Activated CD8-positive, alpha-beta memory T cell treated with anti-CD3 and anti-CD28 coated beads for 48 hours (primary cell): ENCODE measurements around the gene GRWD1.

ENCODE experiments used
- DNase-seq, 3 experiments: peaks; one replicate each; pipeline ENCODE4 v3.0.0-alpha.2; 2020; ENCODE audit warnings: low read depth in 2 of 3, low spot score in 2 of 3

Gene GRWD1

GRCh38 chr19:48495396-48495795 lies 49.6 kb downstream of the GRWD1 start:
- DNase-seq, result no peak

GRCh38 chr19:48496959-48497727 lies 51.4 kb downstream of the GRWD1 start:
- no peak for DNase-seq

- no peak for DNase-seq
Observed at GRCh38 chr19:48497728-48498594, 52.2 kb downstream of the GRWD1 start.

GRCh38 chr19:48498595-48499311 lies 53.0 kb downstream of the GRWD1 start:
- no peak for DNase-seq

GRCh38 chr19:48499316-48500090 lies 53.7 kb downstream of the GRWD1 start:
- DNase-seq, result no peak

DNA sequence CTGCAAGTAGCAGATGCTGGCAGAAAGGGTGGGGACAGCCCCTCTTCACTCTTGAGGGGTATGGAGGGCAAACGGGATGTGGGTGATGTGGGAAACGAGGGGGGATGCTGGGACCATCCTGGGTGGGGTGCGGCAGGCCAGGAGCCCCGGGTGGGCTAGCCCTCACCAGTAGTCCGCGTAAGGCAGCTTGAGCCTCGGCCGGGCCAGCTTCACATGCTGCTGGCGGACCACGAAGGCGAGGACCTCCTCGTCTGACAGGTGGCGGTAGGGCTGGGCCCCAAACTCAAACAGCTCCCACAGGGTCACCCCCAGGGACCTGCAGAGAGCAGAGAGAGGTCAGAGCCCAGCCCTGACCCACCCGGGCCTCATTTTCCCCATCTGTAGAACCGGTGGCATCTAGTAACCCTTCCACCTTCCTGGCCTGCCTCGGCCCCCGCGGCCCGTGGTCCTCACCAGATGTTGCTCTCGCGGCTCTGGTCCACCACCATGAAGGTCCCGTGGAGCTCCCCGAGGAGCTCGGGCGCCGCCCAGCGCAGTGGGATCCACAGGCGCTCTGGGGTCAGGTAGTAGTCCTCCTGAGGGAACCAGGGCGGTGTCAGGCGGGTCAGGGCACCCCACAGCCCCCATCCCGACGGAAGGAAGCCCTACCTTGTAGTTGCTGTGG lies 55.2 kb downstream of the GRWD1 start:
- no peak for DNase-seq

DNA sequence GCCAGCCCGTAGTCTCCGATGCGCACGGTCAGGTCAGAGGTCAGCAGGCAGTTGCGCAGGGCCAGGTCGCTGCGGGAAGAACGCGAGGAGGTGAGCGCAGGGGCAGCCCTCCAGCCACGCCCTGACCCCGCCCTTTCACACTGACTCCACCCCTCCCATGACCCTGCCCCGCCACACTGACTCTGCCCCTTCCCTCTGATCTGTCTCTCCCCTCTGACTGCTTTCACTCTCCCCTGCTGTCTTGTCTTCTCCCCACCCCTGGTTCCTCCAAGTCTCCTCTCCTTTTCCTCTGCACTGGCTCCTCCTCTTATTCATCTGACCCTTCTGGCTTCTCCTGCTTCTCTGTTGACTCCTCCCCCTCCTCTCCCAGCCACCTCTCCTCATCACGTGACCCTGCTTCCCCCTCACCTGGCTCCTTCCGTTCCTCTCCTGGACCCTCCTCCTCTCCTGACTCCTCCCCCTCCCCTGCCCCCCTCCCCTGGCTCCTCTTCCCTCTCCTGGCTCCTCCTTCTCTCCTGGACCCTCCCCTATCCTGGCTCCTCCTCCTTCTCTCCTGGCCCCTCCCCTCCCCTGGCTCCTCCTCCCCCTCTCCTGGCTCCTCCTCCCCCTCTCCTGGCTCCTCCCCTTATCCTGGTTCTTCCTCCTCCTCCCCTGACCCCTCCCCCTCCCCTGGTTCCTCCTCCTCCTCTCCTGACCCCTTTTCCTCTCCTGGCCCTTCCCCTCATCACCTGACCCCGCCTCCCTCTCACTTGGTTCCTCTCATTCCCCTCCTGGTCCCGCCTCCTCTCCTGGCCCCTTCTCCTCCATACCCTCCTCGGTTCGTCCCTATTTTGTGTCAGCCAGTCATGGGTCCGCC lies 55.9 kb downstream of the GRWD1 start:
- peak in 1 of 3 experiments; percentile 40 for DNase-seq

GRCh38 chr19:48502350-48503018 lies 56.7 kb downstream of the GRWD1 start:
- DNase-seq, result no peak

GRCh38 chr19:48506138-48506733 lies 60.5 kb downstream of the GRWD1 start:
- no peak for DNase-seq
